Endodermal cell (in vitro differentiated cells): Measurements from ENCODE around the gene MEIS3. TPM values are rescaled to one million over a fixed set of nuclear protein-coding genes. Genes with fewer than 3 reads are reported as not detected.

Experiments used
- DNase-seq: peaks from one replicate; pipeline ENCODE4 v3.0.0-alpha.2; 2017
- H3K27ac ChIP-seq: 2 replicates; pipeline ENCODE4 v1.5.1; 2013; ENCODE audit warnings: mild to moderate bottlenecking, low read depth, low read length, moderate library complexity
- H3K27me3 ChIP-seq: 2 replicates; pipeline ENCODE4 v1.6.1; 2013; ENCODE audit warnings: mild to moderate bottlenecking, low read length, moderate library complexity; ENCODE audit not compliant: insufficient read depth, control insufficient read depth, poor library complexity, severe bottlenecking
- H3K36me3 ChIP-seq: 2 replicates; pipeline ENCODE4 v1.7.0; 2013; ENCODE audit warnings: mild to moderate bottlenecking, low read length, moderate library complexity; ENCODE audit not compliant: control insufficient read depth, insufficient read depth
- H3K4me1 ChIP-seq: one replicate; pipeline ENCODE4 v1.7.0; 2013; ENCODE audit warnings: low read length; ENCODE audit not compliant: control insufficient read depth, insufficient read depth
- H3K4me3 ChIP-seq: 2 replicates; pipeline ENCODE4 v1.5.1; 2013; ENCODE audit warnings: mild to moderate bottlenecking, low read length, moderate library complexity
- H3K9ac ChIP-seq: 2 replicates; pipeline ENCODE4 v1.6.1; 2013; ENCODE audit warnings: mild to moderate bottlenecking, low read length, moderate library complexity; ENCODE audit not compliant: poor library complexity, severe bottlenecking; ENCODE audit errors: extremely low read depth
- H3K9me3 ChIP-seq: 2 replicates; pipeline ENCODE4 v1.6.1; 2013; ENCODE audit warnings: mild to moderate bottlenecking, low read length, moderate library complexity; ENCODE audit not compliant: control insufficient read depth
- H3K27ac Mint-ChIP-seq: 2 replicates; pipeline ENCODE4 v1.8.0; 2020; ENCODE audit warnings: mixed read lengths
- H3K27me3 Mint-ChIP-seq: 2 replicates; pipeline ENCODE4 v1.8.0; 2021; ENCODE audit warnings: mild to moderate bottlenecking, mixed read lengths; ENCODE audit not compliant: insufficient read depth
- H3K36me3 Mint-ChIP-seq: 2 replicates; pipeline ENCODE4 v1.8.0; 2020; ENCODE audit warnings: low read depth, mixed read lengths
- H3K4me1 Mint-ChIP-seq: 2 replicates; pipeline ENCODE4 v1.8.0; 2020; ENCODE audit warnings: mixed read lengths
- H3K4me3 Mint-ChIP-seq: 2 replicates; pipeline ENCODE4 v1.8.0; 2020; ENCODE audit warnings: mild to moderate bottlenecking, moderate library complexity, mixed read lengths
- H3K9me3 Mint-ChIP-seq: 2 replicates; pipeline ENCODE4 v1.8.0; 2020; ENCODE audit warnings: mild to moderate bottlenecking, mixed read lengths
- WGBS, 2 experiments: methylation state at CpG; one replicate each; pipeline versions ENCODE4 v1.1.5 to v1.1.7; 2013; ENCODE audit warnings: missing lambda C conversion rate in 2 of 2, mixed read lengths in 1 of 2; ENCODE audit not compliant: insufficient coverage in 1 of 2, insufficient read length in 1 of 2; 5-methylcytosine and 5-hydroxymethylcytosine counted together
- total RNA-seq, 2 donors: library from RNA; stranded (reverse); fragmentation: NEBNext Ultra II Directional in 1 of 2; extraction: Animal tissue kit (Norgen Biotek cat#: 25700) in 1 of 2; gene quantifications; 2 replicates in 1 of 2; 3 replicates in 1 of 2; pipeline ENCODE4 v1.2.1, GENCODE V29; 2021
- TF ChIP-seq, protein P1 (sequence below): fragments of 200-600 bp; sonication (generic); conservative IDR thresholded peaks from 2 replicates; pipeline ENCODE4 v1.5.0; 2021; ENCODE audit warnings: antibody characterized with exemption, mild to moderate bottlenecking

Gene MEIS3
- total RNA-seq, 2 donors from 2014 or later, result 47.7 to 132 TPM

DNA sequence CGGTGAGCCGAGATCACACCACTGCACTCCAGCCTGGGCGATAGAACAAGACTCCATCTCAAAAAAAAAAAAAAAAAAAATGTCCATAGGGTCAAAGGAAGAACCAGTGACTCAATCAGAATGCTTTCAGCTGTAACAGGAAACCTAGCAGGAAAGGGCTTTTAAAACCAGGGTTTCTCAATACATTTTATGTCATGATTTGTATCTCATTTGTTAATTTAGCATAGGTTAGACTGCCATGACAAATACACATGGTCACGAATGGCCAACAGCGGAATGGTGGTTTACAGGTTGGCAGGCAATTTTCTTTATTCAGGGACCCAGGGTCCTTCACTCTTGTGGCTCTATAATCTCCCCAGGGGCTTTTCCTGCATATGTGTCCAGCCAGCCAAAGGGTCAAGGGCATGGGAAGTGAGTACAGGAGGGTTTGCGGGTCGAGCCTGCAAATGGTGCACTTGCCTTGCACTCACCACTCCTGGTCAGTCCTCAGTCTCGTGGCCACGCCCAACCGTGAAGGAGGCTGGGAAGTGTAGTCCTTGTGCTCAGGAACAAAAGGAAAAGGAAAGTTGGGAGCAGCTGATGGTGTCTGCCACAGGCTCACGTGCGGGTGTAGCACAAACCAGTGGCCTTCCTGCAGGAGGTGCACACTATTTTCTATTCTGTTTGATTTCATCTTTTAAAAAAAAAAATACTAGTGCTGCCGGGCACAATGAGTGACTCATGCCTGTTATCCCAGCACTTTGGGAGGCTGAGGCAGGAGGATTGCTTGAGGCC lies 55.4 kb downstream of the MEIS3 start:
- Mint-ChIP-seq H3K36me3 (peaks cover 70% of the 10 kb centered on the region), H3K27ac (no peak overlapping the region), H3K4me3 (no peak overlapping the region), H3K4me1 (no peaks in the 10 kb centered on the region), H3K9me3 (no peaks in the 10 kb centered on the region), H3K27me3 (no peaks in the 10 kb centered on the region)
- no peaks in the 10 kb centered on the region for H3K27me3 ChIP-seq
- no peaks in the 10 kb centered on the region for H3K9me3 ChIP-seq
- peaks cover 63% of the 10 kb centered on the region for H3K36me3 ChIP-seq
- H3K9ac ChIP-seq, result no peak overlapping the region
- 94 to 98% methylated on average over 12 to 13 of the region's 13 CpGs for WGBS, 2 experiments
- no peak overlapping the region for H3K4me3 ChIP-seq
- H3K27ac ChIP-seq, result no peak overlapping the region
- DNase-seq, result peak; percentile 72
- H3K4me1 ChIP-seq, result no peaks in the 10 kb centered on the region
- TF ChIP-seq, protein P1, sequence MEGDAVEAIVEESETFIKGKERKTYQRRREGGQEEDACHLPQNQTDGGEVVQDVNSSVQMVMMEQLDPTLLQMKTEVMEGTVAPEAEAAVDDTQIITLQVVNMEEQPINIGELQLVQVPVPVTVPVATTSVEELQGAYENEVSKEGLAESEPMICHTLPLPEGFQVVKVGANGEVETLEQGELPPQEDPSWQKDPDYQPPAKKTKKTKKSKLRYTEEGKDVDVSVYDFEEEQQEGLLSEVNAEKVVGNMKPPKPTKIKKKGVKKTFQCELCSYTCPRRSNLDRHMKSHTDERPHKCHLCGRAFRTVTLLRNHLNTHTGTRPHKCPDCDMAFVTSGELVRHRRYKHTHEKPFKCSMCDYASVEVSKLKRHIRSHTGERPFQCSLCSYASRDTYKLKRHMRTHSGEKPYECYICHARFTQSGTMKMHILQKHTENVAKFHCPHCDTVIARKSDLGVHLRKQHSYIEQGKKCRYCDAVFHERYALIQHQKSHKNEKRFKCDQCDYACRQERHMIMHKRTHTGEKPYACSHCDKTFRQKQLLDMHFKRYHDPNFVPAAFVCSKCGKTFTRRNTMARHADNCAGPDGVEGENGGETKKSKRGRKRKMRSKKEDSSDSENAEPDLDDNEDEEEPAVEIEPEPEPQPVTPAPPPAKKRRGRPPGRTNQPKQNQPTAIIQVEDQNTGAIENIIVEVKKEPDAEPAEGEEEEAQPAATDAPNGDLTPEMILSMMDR, result no peak

DNA sequence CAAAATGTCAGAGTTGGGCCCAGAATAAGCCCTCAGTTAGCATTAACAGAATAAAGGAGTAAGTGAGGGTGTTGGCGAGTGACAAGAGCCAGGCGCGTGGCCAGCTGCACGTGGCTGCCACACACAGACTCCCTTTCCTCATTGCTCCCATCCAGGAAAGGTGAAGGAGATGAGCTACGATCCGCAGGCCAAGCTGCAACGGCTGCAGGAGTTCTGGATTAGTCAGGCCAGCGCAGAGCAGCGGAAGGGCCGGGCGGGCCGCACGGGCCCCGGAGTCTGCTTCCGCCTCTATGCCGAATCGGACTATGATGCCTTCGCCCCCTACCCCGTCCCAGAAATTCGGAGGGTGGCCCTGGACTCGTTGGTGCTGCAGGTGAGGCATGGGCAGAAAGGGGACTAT lies 57.0 kb downstream of the MEIS3 start:
- H3K27ac Mint-ChIP-seq, result no peak overlapping the region
- H3K9me3 ChIP-seq, result no peaks in the 10 kb centered on the region
- no peak for DNase-seq
- no peak overlapping the region for H3K4me3 ChIP-seq
- no peak overlapping the region for H3K4me3 Mint-ChIP-seq
- H3K4me1 Mint-ChIP-seq, result no peaks in the 10 kb centered on the region
- H3K27ac ChIP-seq, result no peak overlapping the region
- TF ChIP-seq, protein P1, result no peak
- WGBS, 2 experiments, result 95% methylated on average over 8 to 21 of the region's 21 CpGs
- peaks cover 82% of the 10 kb centered on the region for H3K36me3 Mint-ChIP-seq
- no peaks in the 10 kb centered on the region for H3K27me3 Mint-ChIP-seq
- H3K4me1 ChIP-seq, result no peaks in the 10 kb centered on the region
- no peaks in the 10 kb centered on the region for H3K9me3 Mint-ChIP-seq
- peaks cover 74% of the 10 kb centered on the region for H3K36me3 ChIP-seq
- H3K27me3 ChIP-seq, result no peaks in the 10 kb centered on the region
- H3K9ac ChIP-seq, result no peak overlapping the region

DNA sequence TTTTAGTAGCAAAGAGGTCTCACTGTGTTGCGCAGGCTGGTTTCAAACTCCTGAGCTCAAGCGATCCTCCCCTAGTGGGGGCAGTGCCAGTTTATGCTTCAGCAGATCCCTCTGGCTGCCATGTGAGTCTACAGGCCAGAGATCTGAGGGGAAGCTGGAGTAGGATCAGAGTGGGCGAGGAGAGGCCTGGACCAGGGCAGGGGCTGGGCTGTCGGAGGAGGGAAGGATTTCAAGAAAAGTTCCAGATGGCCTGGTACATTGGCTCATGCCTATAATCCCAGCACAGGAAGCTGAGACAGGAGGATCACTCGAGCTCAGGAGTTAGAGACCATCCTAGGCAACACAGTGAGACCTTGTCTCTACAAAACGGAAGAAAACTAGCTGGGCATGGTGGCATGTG lies 60.4 kb downstream of the MEIS3 start:
- peak overlapping the region; percentile 44 for H3K27ac Mint-ChIP-seq
- no peak overlapping the region for H3K9ac ChIP-seq
- no peaks in the 10 kb centered on the region for H3K9me3 ChIP-seq
- no peak overlapping the region for H3K4me3 ChIP-seq
- no peak overlapping the region for H3K4me3 Mint-ChIP-seq
- TF ChIP-seq, protein P1, result no peak
- WGBS, 2 experiments, result 96 to 99% methylated on average over 6 of the region's 6 CpGs
- no peak overlapping the region for H3K27ac ChIP-seq
- H3K4me1 Mint-ChIP-seq, result no peaks in the 10 kb centered on the region
- H3K27me3 ChIP-seq, result no peaks in the 10 kb centered on the region
- no peaks in the 10 kb centered on the region for H3K27me3 Mint-ChIP-seq
- H3K36me3 ChIP-seq, result peaks cover 88% of the 10 kb centered on the region
- H3K9me3 Mint-ChIP-seq, result no peaks in the 10 kb centered on the region
- no peaks in the 10 kb centered on the region for H3K4me1 ChIP-seq
- no peak for DNase-seq
- peaks cover 93% of the 10 kb centered on the region for H3K36me3 Mint-ChIP-seq
